Panc1 (cell line): ENCODE data around the gene PZP. TPM values are rescaled to one million over a fixed set of nuclear protein-coding genes. Genes with fewer than 3 reads are reported as not detected.
"Not testable (repeated sequence)": the region's sequence is repeated elsewhere in the genome, so short reads cannot be mapped to it uniquely, and the experiment has no call there.

Experiments
- ATAC-seq: fragments of 200-7000 bp; cut with Tn5 transposase; 2 replicates; pipeline ENCODE4 v1.9.1; 2020; ENCODE audit warnings: mild to moderate bottlenecking, moderate library complexity
- BruUV-seq: library from RNA; stranded (reverse); fragments of 400-500 nt; replicated peaks from 2 replicates; lab custom pipeline; 2021; lab: Mats Ljungman, UMichigan
- CTCF ChIA-PET: fragments of 300-600 bp; sonication (Branson Sonifier 250); formaldehyde crosslinking; loops from one replicate; lab custom pipeline; 2022; ENCODE audit warnings: antibody characterized with exemption; lab: Charles Lee
- POLR2A ChIA-PET: fragments of 300-600 bp; sonication (Branson Sonifier 250); formaldehyde crosslinking; loops from one replicate; lab custom pipeline; 2022; ENCODE audit warnings: antibody characterized with exemption; lab: Charles Lee
- DNase-seq: peaks from one replicate; pipeline ENCODE4 v3.0.0-alpha.2; 2010; ENCODE audit warnings: low read depth, low spot score
- H3K27ac ChIP-seq: 2 replicates; pipeline ENCODE4 v1.5.1; 2011; ENCODE audit warnings: mild to moderate bottlenecking, low read length, inconsistent platforms
- H3K27me3 ChIP-seq: fragments of 200-500 bp; sonication (Bioruptor generic); 2 replicates; pipeline ENCODE4 v1.6.0; 2014; ENCODE audit warnings: low read length, inconsistent platforms; ENCODE audit not compliant: control insufficient read depth, insufficient read depth
- H3K36me3 ChIP-seq: fragments of 200-500 bp; sonication (Bioruptor generic); 2 replicates; pipeline ENCODE4 v1.5.1; 2014; ENCODE audit warnings: inconsistent platforms, mild to moderate bottlenecking, low read length, moderate library complexity; ENCODE audit not compliant: control insufficient read depth, insufficient read depth
- H3K4me1 ChIP-seq: 2 replicates; pipeline ENCODE4 v1.5.1; 2011; ENCODE audit warnings: inconsistent platforms, mild to moderate bottlenecking, low read length, moderate library complexity; ENCODE audit not compliant: control insufficient read depth, insufficient read depth
- H3K4me3 ChIP-seq, 2 experiments: 2 replicates each; pipeline ENCODE4 v1.5.1; 2011 to 2012; ENCODE audit warnings: low read depth in 2 of 2, low read length in 2 of 2, mild to moderate bottlenecking in 2 of 2, inconsistent platforms in 1 of 2, moderate library complexity in 1 of 2
- H3K9me3 ChIP-seq: fragments of 200-500 bp; sonication (Bioruptor generic); 2 replicates; pipeline ENCODE4 v1.5.1; 2014; ENCODE audit warnings: low read depth, mild to moderate bottlenecking, inconsistent platforms, low read length, moderate library complexity; ENCODE audit not compliant: control insufficient read depth, insufficient read depth
- POLR2AphosphoS5 ChIP-seq: IDR thresholded peaks from 2 replicates; pipeline ENCODE4 v1.6.1; 2012; ENCODE audit warnings: mild to moderate bottlenecking, low read depth, low read length, moderate library complexity
- REST ChIP-seq, 2 experiments: IDR thresholded peaks; 2 replicates each; pipeline ENCODE4 v1.6.1; 2011 to 2012; ENCODE audit warnings: low read depth in 2 of 2, control low read depth in 1 of 2, low read length in 1 of 2, mild to moderate bottlenecking in 1 of 2, moderate library complexity in 1 of 2; ENCODE audit not compliant: insufficient read depth in 1 of 2
- SIN3A ChIP-seq: IDR thresholded peaks from 2 replicates; pipeline ENCODE4 v1.6.1; 2012; ENCODE audit warnings: low read depth, mild to moderate bottlenecking, low read length, moderate library complexity, borderline replicate concordance; ENCODE audit not compliant: insufficient read depth
- TCF7L2 ChIP-seq: IDR thresholded peaks from 2 replicates; pipeline ENCODE4 v1.6.1; 2011; ENCODE audit warnings: mild to moderate bottlenecking, low read depth, low read length, inconsistent platforms
- in situ Hi-C: cut with HindIII; loops from 2 replicates; pipeline ENCODE4 v1.10.0; 2016; ENCODE audit warnings: low sequenced_read_pairs, low pct_unique_long_range_greater_than_20kb
- intact Hi-C: fragments of 100-400 bp; cut with micrococcal nuclease; formaldehyde crosslinking; loops from one replicate; pipeline ENCODE4 v1.10.0; 2022; ENCODE audit not compliant: unreplicated experiment
- total RNA-seq: library from RNA; stranded (reverse); gene quantifications from one replicate; pipeline ENCODE4 v1.2.1, GENCODE V29; 2021; ENCODE audit not compliant: unreplicated experiment
- TF ChIP-seq, protein P1 (sequence below): fragments of 450-650 bp; IDR thresholded peaks from 2 replicates; pipeline ENCODE4 v1.5.1; 2017; ENCODE audit warnings: mild to moderate bottlenecking

The PZP gene
- total RNA-seq, 1 experiment from 2014 or later, result not detected

- H3K4me3 ChIP-seq, result no peak overlapping the region
- ChIA-PET CTCF (no interaction called here), POLR2A (no interaction called here)
- no peak overlapping the region for H3K27ac ChIP-seq
- BruUV-seq, result no TSS peak
- H3K36me3 ChIP-seq, result no peaks in the 10 kb centered on the region
- no peaks in the 10 kb centered on the region for H3K4me1 ChIP-seq
- no peak for DNase-seq
- intact Hi-C loops (no loop called here), in situ Hi-C loops (no loop called here)
- no peaks in the 10 kb centered on the region for H3K9me3 ChIP-seq
- TF ChIP-seq, protein P1, sequence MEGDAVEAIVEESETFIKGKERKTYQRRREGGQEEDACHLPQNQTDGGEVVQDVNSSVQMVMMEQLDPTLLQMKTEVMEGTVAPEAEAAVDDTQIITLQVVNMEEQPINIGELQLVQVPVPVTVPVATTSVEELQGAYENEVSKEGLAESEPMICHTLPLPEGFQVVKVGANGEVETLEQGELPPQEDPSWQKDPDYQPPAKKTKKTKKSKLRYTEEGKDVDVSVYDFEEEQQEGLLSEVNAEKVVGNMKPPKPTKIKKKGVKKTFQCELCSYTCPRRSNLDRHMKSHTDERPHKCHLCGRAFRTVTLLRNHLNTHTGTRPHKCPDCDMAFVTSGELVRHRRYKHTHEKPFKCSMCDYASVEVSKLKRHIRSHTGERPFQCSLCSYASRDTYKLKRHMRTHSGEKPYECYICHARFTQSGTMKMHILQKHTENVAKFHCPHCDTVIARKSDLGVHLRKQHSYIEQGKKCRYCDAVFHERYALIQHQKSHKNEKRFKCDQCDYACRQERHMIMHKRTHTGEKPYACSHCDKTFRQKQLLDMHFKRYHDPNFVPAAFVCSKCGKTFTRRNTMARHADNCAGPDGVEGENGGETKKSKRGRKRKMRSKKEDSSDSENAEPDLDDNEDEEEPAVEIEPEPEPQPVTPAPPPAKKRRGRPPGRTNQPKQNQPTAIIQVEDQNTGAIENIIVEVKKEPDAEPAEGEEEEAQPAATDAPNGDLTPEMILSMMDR, result no peak
- no peak for TF ChIP-seq REST (IDR thresholded peaks at IDR 0.05; ENCODE audit: insufficient read depth in 1 of 2, low read depth in 2 of 2, low read length in 1 of 2)
- TF ChIP-seq SIN3A, result no peak
- no peak for TF ChIP-seq POLR2AphosphoS5
- no peak for TF ChIP-seq TCF7L2
- no peak for ATAC-seq
- H3K27me3 ChIP-seq, result peaks cover 19% of the 10 kb centered on the region
These were observed 33.1 kb upstream of the PZP start for GRCh38 chr12:9241301-9241700.

DNA sequence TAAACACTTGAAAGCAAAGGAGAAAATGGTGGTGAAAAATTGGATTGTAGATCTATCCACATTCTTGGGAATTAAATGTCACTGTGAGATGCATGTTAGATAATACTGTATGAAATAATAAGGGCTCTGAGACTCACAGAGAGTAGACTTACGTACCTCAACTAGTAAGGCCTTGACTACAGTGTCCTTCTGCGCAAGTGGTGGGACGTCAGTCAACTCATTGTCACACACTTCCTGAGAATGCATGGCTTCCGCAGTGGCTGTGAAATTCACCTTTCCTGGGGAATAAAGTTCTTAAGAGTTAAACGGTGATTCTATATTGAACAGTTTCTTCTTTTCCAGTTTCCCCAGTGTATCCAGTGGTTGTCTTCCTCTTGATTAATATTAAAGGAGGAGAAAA, 32.6 kb upstream of the PZP start:
- BruUV-seq, result no TSS peak
- Histone ChIP-seq H3K4me3 (no peak overlapping the region), H3K4me1 (no peaks in the 10 kb centered on the region), H3K27me3 (peaks cover 22% of the 10 kb centered on the region), H3K27ac (no peak overlapping the region), H3K36me3 (no peaks in the 10 kb centered on the region), H3K9me3 (no peaks in the 10 kb centered on the region)
- in situ Hi-C loops, result no loop called here
- TF ChIP-seq SIN3A (no peak), REST (IDR thresholded peaks at IDR 0.05; ENCODE audit: insufficient read depth in 1 of 2, low read depth in 2 of 2, low read length in 1 of 2) (no peak), POLR2AphosphoS5 (no peak), TCF7L2 (no peak)
- TF ChIP-seq, protein P1, result no peak
- ChIA-PET POLR2A (no interaction called here), CTCF (no interaction called here)
- DNase-seq (no peak), ATAC-seq (no peak)
- intact Hi-C loops, result no loop called here

GRCh38 chr12:9240004-9240635, 31.9 kb upstream of the PZP start:
- intact Hi-C loops, BruUV-seq, POLR2A ChIA-PET, H3K9me3 ChIP-seq, CTCF ChIA-PET, ATAC-seq, in situ Hi-C loops, H3K27ac ChIP-seq, H3K36me3 ChIP-seq, DNase-seq, H3K4me1 ChIP-seq: not testable (repeated sequence)
- Histone ChIP-seq H3K27me3 (peaks cover 22% of the 10 kb centered on the region), H3K4me3 (peak overlapping the region; percentile 22 to 33; a peak in 3 of 4 replicates)
